ENCODE results near the gene ADRA1B.

ADRA1B gene

GRCh38 chr5:159905496-159905895, 10.8 kb upstream of the ADRA1B start:
- no peak overlapping the region for H3K4me3 ChIP-seq (ENCODE audit: low read depth, low read length)
- in situ Hi-C loops (cut with HindIII; ENCODE audit: low sequenced_read_pairs): no loop called here
- peak; percentile 97 for DNase-seq (ENCODE audit: low read depth, low spot score)
- TF ChIP-seq CTCF (IDR thresholded peaks at IDR 0.05; ENCODE audit: low read depth, low read length): no peak

GRCh38 chr5:159906463-159906862, 9.8 kb upstream of the ADRA1B start:
- H3K4me3 ChIP-seq (ENCODE audit: low read depth, low read length): no peak overlapping the region
- no peak for TF ChIP-seq CTCF (IDR thresholded peaks at IDR 0.05; ENCODE audit: low read depth, low read length)
- in situ Hi-C loops (cut with HindIII; ENCODE audit: low sequenced_read_pairs): no loop called here
- no peak for DNase-seq (ENCODE audit: low read depth, low spot score)

- in situ Hi-C loops (cut with HindIII; ENCODE audit: low sequenced_read_pairs): no loop called here
- DNase-seq (ENCODE audit: low read depth, low spot score): no peak
- no peak for TF ChIP-seq CTCF (IDR thresholded peaks at IDR 0.05; ENCODE audit: low read depth, low read length)
- no peak overlapping the region for H3K4me3 ChIP-seq (ENCODE audit: low read depth, low read length)
These were observed 9.3 kb upstream of the ADRA1B start for GRCh38 chr5:159906943-159907342.

GRCh38 chr5:159907689-159908590, 8.3 kb upstream of the ADRA1B start:
- no peak for TF ChIP-seq CTCF (IDR thresholded peaks at IDR 0.05; ENCODE audit: low read depth, low read length)
- no peak for DNase-seq (ENCODE audit: low read depth, low spot score)
- in situ Hi-C loops (cut with HindIII; ENCODE audit: low sequenced_read_pairs): no loop called here
- H3K4me3 ChIP-seq (ENCODE audit: low read depth, low read length): no peak overlapping the region

GRCh38 chr5:159908591-159908940, 7.7 kb upstream of the ADRA1B start:
- H3K4me3 ChIP-seq (ENCODE audit: low read depth, low read length): no peak overlapping the region
- TF ChIP-seq CTCF (IDR thresholded peaks at IDR 0.05; ENCODE audit: low read depth, low read length): no peak
- in situ Hi-C loops (cut with HindIII; ENCODE audit: low sequenced_read_pairs): no loop called here
- peak; percentile 77 for DNase-seq (ENCODE audit: low read depth, low spot score)

- TF ChIP-seq CTCF (IDR thresholded peaks at IDR 0.05; ENCODE audit: low read depth, low read length): no peak
- no peak overlapping the region for H3K4me3 ChIP-seq (ENCODE audit: low read depth, low read length)
- in situ Hi-C loops (cut with HindIII; ENCODE audit: low sequenced_read_pairs): no loop called here
- DNase-seq (ENCODE audit: low read depth, low spot score): no peak
These were observed 7.2 kb upstream of the ADRA1B start for GRCh38 chr5:159909126-159909525.
